Prostate gland (tissue), 2 donors: ENCODE results near the gene ATP2C1. TPM values are rescaled to one million over a fixed set of nuclear protein-coding genes. Genes with fewer than 3 reads are reported as not detected.
"Not testable (repeated sequence)": the region's sequence is repeated elsewhere in the genome, so short reads cannot be mapped to it uniquely, and the experiment has no call there.

Experiments
- DNase-seq: peaks from one replicate; pipeline ENCODE4 v3.0.0-alpha.2; 2019; ENCODE audit warnings: low spot score
- H3K27ac ChIP-seq, 2 donors: fragments of 200-600 bp; sonication (generic); 2 replicates each; pipeline ENCODE4 v1.5.1; 2017 to 2019
- H3K27me3 ChIP-seq: fragments of 200-600 bp; sonication (generic); replicated peaks from 2 replicates; pipeline ENCODE4 v1.5.1; 2019; ENCODE audit not compliant: insufficient read depth
- H3K36me3 ChIP-seq, 2 donors: fragments of 200-600 bp; sonication (generic); 1 replicate in 1 of 2; 2 replicates in 1 of 2; pipeline versions ENCODE4 v1.5.1 to v1.8.1; 2017 to 2019
- H3K4me1 ChIP-seq: fragments of 200-600 bp; sonication (generic); replicated peaks from 2 replicates; pipeline ENCODE4 v1.5.1; 2019
- H3K4me3 ChIP-seq, 2 donors: fragments of 200-600 bp; sonication (generic); 2 replicates each; pipeline ENCODE4 v1.5.1; 2017 to 2019
- H3K9me3 ChIP-seq: fragments of 200-600 bp; sonication (generic); 2 replicates; pipeline ENCODE4 v1.5.1; 2017
- POLR2A ChIP-seq: fragments of 450-650 bp; IDR thresholded peaks from one replicate; pipeline ENCODE4 v1.6.1; 2016; ENCODE audit warnings: antibody characterized with exemption, mild to moderate bottlenecking
- POLR2AphosphoS5 ChIP-seq: sonication (generic); formaldehyde crosslinking; IDR thresholded peaks from one replicate; pipeline ENCODE4 v1.6.1; 2017; ENCODE audit warnings: antibody characterized with exemption
- WGBS: methylation state at CpG from one replicate; pipeline ENCODE4 v1.1.5; 2018; 5-methylcytosine and 5-hydroxymethylcytosine counted together
- intact Hi-C: fragments of 100-400 bp; cut with DNase I; formaldehyde crosslinking; loops from one replicate; pipeline ENCODE4 v1.14.2; 2022
- total RNA-seq, 2 donors: library from RNA; depleted of rRNA; stranded (reverse); fragments of >200 nt; gene quantifications; one replicate each; pipeline ENCODE4 v1.1.0, GENCODE V29; 2016
- TF ChIP-seq, protein P1 (sequence below), 4 experiments: fragments of 200-600 bp in 2 of 4; fragments of 450-650 bp in 2 of 4; sonication (generic) in 2 of 4; IDR thresholded peaks; 1 replicate in 3 of 4; 2 replicates in 1 of 4; pipeline ENCODE4 v1.5.1; 2016 to 2019; ENCODE audit warnings: antibody characterized with exemption in 4 of 4, mild to moderate bottlenecking in 2 of 4, moderate library complexity in 2 of 4

Gene ATP2C1
- total RNA-seq, 2 donors from 2014 or later: 123 to 158 TPM

DNA sequence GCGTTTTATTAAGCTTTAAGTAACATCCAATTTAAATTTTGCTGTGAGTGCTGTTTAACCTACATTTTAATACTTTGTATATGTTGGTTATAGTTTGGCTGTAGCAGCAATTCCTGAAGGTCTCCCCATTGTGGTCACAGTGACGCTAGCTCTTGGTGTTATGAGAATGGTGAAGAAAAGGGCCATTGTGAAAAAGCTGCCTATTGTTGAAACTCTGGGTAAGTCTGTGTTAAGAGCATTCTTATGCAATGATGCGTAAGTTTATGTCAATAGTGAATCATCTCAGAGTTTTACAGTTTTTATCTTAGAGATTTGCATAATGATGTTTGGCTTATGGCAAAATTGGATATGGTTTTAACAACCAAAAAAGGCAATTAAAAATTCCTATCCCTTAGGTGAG lies 70.0 kb downstream of the ATP2C1 start:
- H3K4me1 ChIP-seq: no peaks in the 10 kb centered on the region
- H3K36me3 ChIP-seq: no peaks in the 10 kb centered on the region
- H3K27me3 ChIP-seq: no peaks in the 10 kb centered on the region
- WGBS: 70% methylated on average over 3 of the region's 3 CpGs
- intact Hi-C loops: no loop called here
- H3K27ac ChIP-seq: no peak overlapping the region
- TF ChIP-seq POLR2AphosphoS5 (no peak), POLR2A (no peak)
- TF ChIP-seq, protein P1, sequence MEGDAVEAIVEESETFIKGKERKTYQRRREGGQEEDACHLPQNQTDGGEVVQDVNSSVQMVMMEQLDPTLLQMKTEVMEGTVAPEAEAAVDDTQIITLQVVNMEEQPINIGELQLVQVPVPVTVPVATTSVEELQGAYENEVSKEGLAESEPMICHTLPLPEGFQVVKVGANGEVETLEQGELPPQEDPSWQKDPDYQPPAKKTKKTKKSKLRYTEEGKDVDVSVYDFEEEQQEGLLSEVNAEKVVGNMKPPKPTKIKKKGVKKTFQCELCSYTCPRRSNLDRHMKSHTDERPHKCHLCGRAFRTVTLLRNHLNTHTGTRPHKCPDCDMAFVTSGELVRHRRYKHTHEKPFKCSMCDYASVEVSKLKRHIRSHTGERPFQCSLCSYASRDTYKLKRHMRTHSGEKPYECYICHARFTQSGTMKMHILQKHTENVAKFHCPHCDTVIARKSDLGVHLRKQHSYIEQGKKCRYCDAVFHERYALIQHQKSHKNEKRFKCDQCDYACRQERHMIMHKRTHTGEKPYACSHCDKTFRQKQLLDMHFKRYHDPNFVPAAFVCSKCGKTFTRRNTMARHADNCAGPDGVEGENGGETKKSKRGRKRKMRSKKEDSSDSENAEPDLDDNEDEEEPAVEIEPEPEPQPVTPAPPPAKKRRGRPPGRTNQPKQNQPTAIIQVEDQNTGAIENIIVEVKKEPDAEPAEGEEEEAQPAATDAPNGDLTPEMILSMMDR (IDR thresholded peaks at IDR 0.05): no peak
- no peak overlapping the region for H3K4me3 ChIP-seq
- no peak for DNase-seq
- H3K9me3 ChIP-seq: no peaks in the 10 kb centered on the region

DNA sequence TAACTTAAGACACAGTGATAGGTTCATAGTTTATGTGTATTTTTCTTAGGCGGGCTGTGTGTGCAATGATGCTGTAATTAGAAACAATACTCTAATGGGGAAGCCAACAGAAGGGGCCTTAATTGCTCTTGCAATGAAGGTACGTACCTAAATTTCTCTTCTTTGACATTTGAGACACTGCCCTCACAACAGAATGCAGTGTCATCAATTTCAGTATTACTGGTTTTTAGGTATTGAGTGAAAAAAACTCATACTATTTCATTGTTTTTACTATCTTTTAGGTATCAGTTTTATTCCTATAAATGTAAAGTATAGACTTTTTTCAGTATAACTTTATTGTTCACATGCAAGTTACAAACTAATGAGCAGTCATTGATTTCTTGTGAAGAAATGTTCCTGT lies 73.4 kb downstream of the ATP2C1 start:
- H3K27ac ChIP-seq: no peak overlapping the region
- 95% methylated on average over 2 of the region's 2 CpGs for WGBS
- intact Hi-C loops: no loop called here
- H3K4me1 ChIP-seq: no peaks in the 10 kb centered on the region
- H3K27me3 ChIP-seq: no peaks in the 10 kb centered on the region
- DNase-seq: no peak
- TF ChIP-seq, protein P1 (IDR thresholded peaks at IDR 0.05): no peak
- no peak for TF ChIP-seq POLR2AphosphoS5
- TF ChIP-seq POLR2A: no peak
- no peaks in the 10 kb centered on the region for H3K9me3 ChIP-seq
- H3K36me3 ChIP-seq: no peaks in the 10 kb centered on the region
- H3K4me3 ChIP-seq: no peak overlapping the region

DNA sequence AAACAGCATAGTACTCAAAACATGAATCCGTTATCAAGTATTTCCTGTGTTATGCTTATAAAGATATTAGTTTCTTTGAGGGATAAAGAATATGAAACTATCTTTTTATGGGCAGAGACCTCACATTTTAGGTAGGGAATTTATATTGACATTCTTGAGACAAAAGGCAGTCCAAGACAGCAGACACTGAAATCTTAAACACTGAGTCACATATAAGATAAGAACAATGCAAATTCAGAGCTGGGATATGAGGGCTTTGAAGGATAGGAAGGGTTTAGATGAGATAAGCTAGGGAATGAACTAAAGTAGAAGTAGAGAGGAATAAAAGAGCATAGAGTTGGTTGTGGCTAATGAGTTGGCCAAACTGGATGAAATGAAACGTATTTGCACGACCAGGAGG lies 74.3 kb downstream of the ATP2C1 start:
- TF ChIP-seq, protein P1 (IDR thresholded peaks at IDR 0.05): no peak
- TF ChIP-seq POLR2A (no peak), POLR2AphosphoS5 (no peak)
- Histone ChIP-seq H3K27ac (no peak overlapping the region), H3K9me3 (no peaks in the 10 kb centered on the region), H3K4me1 (no peaks in the 10 kb centered on the region), H3K27me3 (no peaks in the 10 kb centered on the region), H3K4me3 (no peak overlapping the region), H3K36me3 (no peaks in the 10 kb centered on the region)
- intact Hi-C loops: no loop called here
- 76% methylated on average over 3 of the region's 3 CpGs for WGBS
- no peak for DNase-seq

DNA sequence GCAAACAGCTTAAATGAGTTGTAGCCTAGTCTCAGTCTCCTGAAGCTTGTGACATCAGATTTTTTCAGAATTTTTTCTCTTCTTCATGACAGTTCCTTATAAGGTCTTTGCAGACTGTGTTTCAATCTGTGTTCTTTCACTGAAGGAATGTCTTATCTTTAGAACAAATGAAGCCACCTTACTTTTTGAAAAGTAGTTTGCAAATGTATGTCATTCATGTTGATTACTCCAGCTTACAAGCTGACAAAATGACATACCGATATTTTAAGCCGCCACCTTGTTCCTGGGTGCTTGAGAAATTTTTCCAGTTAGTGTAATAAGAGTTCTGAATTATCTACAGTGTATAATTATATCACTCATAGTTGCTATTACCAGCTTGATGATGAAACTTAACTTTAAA lies 75.7 kb downstream of the ATP2C1 start:
- H3K4me1 ChIP-seq: no peaks in the 10 kb centered on the region
- H3K4me3 ChIP-seq: no peak overlapping the region
- no peaks in the 10 kb centered on the region for H3K27me3 ChIP-seq
- H3K9me3 ChIP-seq: no peaks in the 10 kb centered on the region
- no peak for DNase-seq
- no peak overlapping the region for H3K27ac ChIP-seq
- 98% methylated on average over 2 of the region's 2 CpGs for WGBS
- H3K36me3 ChIP-seq: no peaks in the 10 kb centered on the region
- TF ChIP-seq POLR2A: no peak
- TF ChIP-seq, protein P1 (IDR thresholded peaks at IDR 0.05): no peak
- TF ChIP-seq POLR2AphosphoS5: no peak
- intact Hi-C loops: no loop called here

DNA sequence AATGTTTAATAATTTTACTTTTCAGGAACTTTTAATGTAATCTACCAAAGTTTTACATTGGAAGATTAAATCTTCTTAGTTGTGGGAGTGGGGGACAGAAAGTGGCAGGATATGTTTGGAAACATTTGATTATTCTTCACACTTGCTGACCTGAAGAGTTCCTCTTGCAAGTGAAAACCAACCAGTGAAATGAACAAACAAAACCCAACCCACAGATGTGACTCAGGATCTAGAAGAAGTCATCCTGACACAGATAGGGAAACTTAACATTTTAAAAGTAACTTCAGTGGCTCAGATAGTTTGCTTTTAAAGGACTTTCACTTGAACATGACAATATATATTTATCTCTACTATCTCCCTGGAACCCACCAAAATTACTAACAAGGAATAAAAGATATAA lies 77.3 kb downstream of the ATP2C1 start:
- Histone ChIP-seq H3K4me3 (no peak overlapping the region), H3K27me3 (no peaks in the 10 kb centered on the region), H3K4me1 (no peaks in the 10 kb centered on the region), H3K36me3 (no peaks in the 10 kb centered on the region), H3K27ac (no peak overlapping the region), H3K9me3 (no peaks in the 10 kb centered on the region)
- DNase-seq: no peak
- TF ChIP-seq, protein P1 (IDR thresholded peaks at IDR 0.05): no peak
- no peak for TF ChIP-seq POLR2A
- no peak for TF ChIP-seq POLR2AphosphoS5
- intact Hi-C loops: no loop called here

DNA sequence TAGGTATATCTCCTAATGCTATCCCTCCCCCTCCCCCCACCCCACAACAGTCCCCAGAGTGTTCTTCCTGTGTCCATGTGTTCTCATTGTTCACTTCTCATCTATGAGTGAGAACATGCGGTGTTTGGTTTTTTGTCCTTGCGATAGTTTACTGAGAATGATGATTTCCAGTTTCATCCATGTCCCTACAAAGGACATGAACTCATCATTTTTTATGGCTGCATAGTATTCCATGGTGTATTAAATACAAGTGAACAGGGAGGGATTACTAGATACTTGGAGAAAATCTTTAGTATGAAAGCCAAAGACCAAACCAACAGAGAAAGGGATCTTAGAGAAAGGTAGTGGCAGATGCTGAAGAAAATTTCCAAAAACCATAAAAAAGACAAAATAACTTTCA lies 78.7 kb downstream of the ATP2C1 start:
- H3K4me3 ChIP-seq, H3K27me3 ChIP-seq, intact Hi-C loops, DNase-seq, H3K4me1 ChIP-seq, H3K36me3 ChIP-seq, H3K27ac ChIP-seq, H3K9me3 ChIP-seq: not testable (repeated sequence)
- 97% methylated on average over 2 of the region's 2 CpGs for WGBS
